Thyroid gland (tissue), 4 donors: ENCODE results near the gene SFXN5.

ENCODE experiments used
- POLR2A ChIP-seq, 2 donors: fragments of 450-650 bp; IDR thresholded peaks; one replicate each; pipeline ENCODE4 v1.6.1; 2017; ENCODE audit warnings: antibody characterized with exemption in 2 of 2, mild to moderate bottlenecking in 2 of 2, moderate library complexity in 1 of 2
- TF ChIP-seq, protein P1 (sequence below), 6 experiments: fragments of 200-600 bp in 3 of 6; fragments of 450-650 bp in 3 of 6; sonication (generic) in 3 of 6; IDR thresholded peaks; one replicate each; pipeline ENCODE4 v1.5.1; 2016 to 2019; ENCODE audit warnings: antibody characterized with exemption in 6 of 6, mild to moderate bottlenecking in 2 of 6, inconsistent platforms in 1 of 6, moderate library complexity in 1 of 6

DNA sequence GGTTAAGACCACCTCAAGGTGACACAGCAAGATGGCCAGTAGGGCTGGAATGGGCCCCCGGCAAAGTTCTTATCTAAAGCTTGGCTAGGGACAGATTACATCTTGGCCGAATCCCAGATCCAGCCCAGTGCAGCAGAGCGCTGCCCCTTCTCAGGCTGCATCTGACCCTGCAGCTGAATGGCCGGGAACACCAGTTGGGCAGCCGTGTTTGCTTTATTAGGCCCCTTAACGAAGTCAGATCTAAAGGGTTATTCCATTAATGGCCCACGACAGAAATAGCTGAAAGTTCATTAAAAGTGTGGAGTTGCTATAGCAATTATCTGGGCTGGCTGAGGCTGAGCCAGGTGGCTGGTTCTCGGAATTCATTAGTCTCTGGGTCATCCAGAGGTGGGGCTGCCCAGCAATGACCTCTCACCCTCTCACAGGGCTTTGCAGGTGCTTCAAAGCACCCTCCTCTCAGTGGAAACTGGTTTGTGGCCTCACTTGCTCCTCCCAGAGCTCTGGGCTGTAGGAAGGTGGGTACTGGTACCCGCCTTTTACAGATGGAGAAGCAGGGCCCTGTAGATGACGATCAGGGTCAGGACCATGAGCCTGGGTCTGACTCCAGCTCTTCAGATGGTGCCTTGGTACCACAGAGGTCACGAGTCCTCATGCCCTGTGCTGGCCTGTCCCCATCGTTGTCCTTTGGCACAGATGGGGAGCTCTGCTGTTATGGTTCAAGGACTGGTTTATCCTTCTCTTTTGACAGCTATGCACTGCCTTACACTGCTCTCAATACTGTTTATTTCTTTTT lies 85.4 kb downstream of the SFXN5 start:
- TF ChIP-seq POLR2A (IDR thresholded peaks at IDR 0.05), result no peak
- TF ChIP-seq, protein P1, sequence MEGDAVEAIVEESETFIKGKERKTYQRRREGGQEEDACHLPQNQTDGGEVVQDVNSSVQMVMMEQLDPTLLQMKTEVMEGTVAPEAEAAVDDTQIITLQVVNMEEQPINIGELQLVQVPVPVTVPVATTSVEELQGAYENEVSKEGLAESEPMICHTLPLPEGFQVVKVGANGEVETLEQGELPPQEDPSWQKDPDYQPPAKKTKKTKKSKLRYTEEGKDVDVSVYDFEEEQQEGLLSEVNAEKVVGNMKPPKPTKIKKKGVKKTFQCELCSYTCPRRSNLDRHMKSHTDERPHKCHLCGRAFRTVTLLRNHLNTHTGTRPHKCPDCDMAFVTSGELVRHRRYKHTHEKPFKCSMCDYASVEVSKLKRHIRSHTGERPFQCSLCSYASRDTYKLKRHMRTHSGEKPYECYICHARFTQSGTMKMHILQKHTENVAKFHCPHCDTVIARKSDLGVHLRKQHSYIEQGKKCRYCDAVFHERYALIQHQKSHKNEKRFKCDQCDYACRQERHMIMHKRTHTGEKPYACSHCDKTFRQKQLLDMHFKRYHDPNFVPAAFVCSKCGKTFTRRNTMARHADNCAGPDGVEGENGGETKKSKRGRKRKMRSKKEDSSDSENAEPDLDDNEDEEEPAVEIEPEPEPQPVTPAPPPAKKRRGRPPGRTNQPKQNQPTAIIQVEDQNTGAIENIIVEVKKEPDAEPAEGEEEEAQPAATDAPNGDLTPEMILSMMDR (IDR thresholded peaks at IDR 0.05), result no peak
